A549 (cell line): ENCODE results near the gene ZSWIM1. TPM values are rescaled to one million over a fixed set of nuclear protein-coding genes. Genes with fewer than 3 reads are reported as not detected.
A peak's percentile ranks its signal among the peaks of the same experiment; 100 is the strongest.

ENCODE experiments used
- ATAC-seq, 2 experiments: fragments of 200-7000 bp in 1 of 2; fragments of >200 bp in 1 of 2; cut with Nextera tagmentation in 1 of 2; cut with Tn5 transposase in 1 of 2; 3 replicates each; pipeline versions ENCODE4 v1.8.0 to v1.9.1; 2018 to 2020; ENCODE audit warnings: mild to moderate bottlenecking in 1 of 2, moderate library complexity in 1 of 2
- CTCF ChIA-PET: fragments of 300-600 bp; sonication (Branson Sonifier 250); formaldehyde crosslinking; extraction: SDS; loops from one replicate; lab custom pipeline; 2021; ENCODE audit warnings: antibody characterized with exemption, inconsistent platforms; lab: Yijun Ruan, JAX
- POLR2A ChIA-PET: fragments of 350-600 bp; formaldehyde crosslinking; extraction: SDS; loops from one replicate; lab custom pipeline; 2021; ENCODE audit warnings: antibody characterized with exemption, inconsistent platforms; lab: Yijun Ruan, JAX
- DNase-seq, 2 experiments: peaks; one replicate each; pipeline versions ENCODE4 v3.0.0 to v3.0.0-alpha.2; 2011 to 2016; ENCODE audit warnings: low read depth in 1 of 2, low spot score in 1 of 2
- FAIRE-seq: peaks from 2 replicates; lab custom pipeline; 2011; peaks lifted over from hg19 to GRCh38; lab: Jason Lieb, UNC
- H3K27ac ChIP-seq, 2 experiments: fragments of >200 bp; sonication (Bioruptor Twin); formaldehyde crosslinking; 3 replicates each; pipeline ENCODE4 v1.5.1; 2016 to 2017
- H3K4me1 ChIP-seq: fragments of >200 bp; sonication (Bioruptor Twin); formaldehyde crosslinking; 3 replicates; pipeline ENCODE4 v1.6.1; 2016
- H3K4me2 ChIP-seq: fragments of >200 bp; sonication (Bioruptor Twin); formaldehyde crosslinking; 3 replicates; pipeline ENCODE4 v1.6.1; 2016
- H3K4me3 ChIP-seq: fragments of >200 bp; sonication (Bioruptor Twin); formaldehyde crosslinking; 3 replicates; pipeline ENCODE4 v1.5.1; 2016
- H3K9me3 ChIP-seq: fragments of >200 bp; sonication (Bioruptor Twin); formaldehyde crosslinking; 3 replicates; pipeline ENCODE4 v1.6.1; 2016
- CEBPB ChIP-seq, 2 experiments: fragments of >200 bp in 1 of 2; sonication (Bioruptor Twin) in 1 of 2; formaldehyde crosslinking in 1 of 2; IDR thresholded peaks; 2 replicates each; pipeline ENCODE4 v1.6.1; 2012 to 2016
- EHMT2 ChIP-seq: fragments of 200-600 bp; sonication (generic); IDR thresholded peaks from 2 replicates; pipeline ENCODE4 v1.6.1; 2016; ENCODE audit warnings: antibody characterized with exemption, low read depth, mild to moderate bottlenecking, moderate library complexity
- FOSB ChIP-seq: fragments of 250-450 bp; sonication (Bioruptor Pico); IDR thresholded peaks from 2 replicates; pipeline ENCODE4 v1.5.0; 2020; ENCODE audit warnings: mild to moderate bottlenecking, moderate library complexity
- FOSL2 ChIP-seq, 2 experiments: fragments of 450-650 bp in 1 of 2; fragments of >200 bp in 1 of 2; sonication (Bioruptor Twin) in 1 of 2; formaldehyde crosslinking; IDR thresholded peaks; 2 replicates each; pipeline versions ENCODE4 v1.5.0 to v1.6.1; 2016 to 2020; ENCODE audit warnings: mild to moderate bottlenecking in 1 of 2, moderate library complexity in 1 of 2
- KDM1A ChIP-seq: fragments of 200-600 bp; sonication (generic); IDR thresholded peaks from 2 replicates; pipeline ENCODE4 v1.6.1; 2016; ENCODE audit warnings: low read depth, mild to moderate bottlenecking
- KDM5A ChIP-seq: fragments of 200-600 bp; sonication (generic); IDR thresholded peaks from 2 replicates; pipeline ENCODE4 v1.6.1; 2016; ENCODE audit warnings: antibody characterized with exemption, mild to moderate bottlenecking
- PHF8 ChIP-seq: fragments of 200-600 bp; sonication (generic); IDR thresholded peaks from 2 replicates; pipeline ENCODE4 v1.6.1; 2016; ENCODE audit warnings: low read depth, mild to moderate bottlenecking, antibody characterized with exemption, moderate library complexity, borderline replicate concordance
- POLR2A ChIP-seq: IDR thresholded peaks from 2 replicates; pipeline ENCODE4 v1.6.1; 2012; ENCODE audit warnings: mild to moderate bottlenecking, low read length
- POLR2AphosphoS2 ChIP-seq: conservative IDR thresholded peaks from 2 replicates; pipeline ENCODE4 v1.6.1; 2012; ENCODE audit warnings: low read length, improper control_type of control experiment, inconsistent platforms
- RCOR1 ChIP-seq: fragments of 150-350 bp; IDR thresholded peaks from 2 replicates; pipeline ENCODE4 v1.6.1; 2014; ENCODE audit warnings: antibody characterized with exemption, low read length, low read depth
- RFX5 ChIP-seq: fragments of 450-650 bp; IDR thresholded peaks from 2 replicates; pipeline ENCODE4 v1.7.1; 2014; ENCODE audit warnings: antibody characterized with exemption, mild to moderate bottlenecking, moderate library complexity
- SMC3 ChIP-seq: fragments of >200 bp; sonication (Bioruptor Twin); formaldehyde crosslinking; IDR thresholded peaks from 3 replicates; pipeline ENCODE4 v1.6.1; 2018; ENCODE audit warnings: inconsistent platforms
- ZFP36 ChIP-seq: fragments of 450-650 bp; IDR thresholded peaks from 2 replicates; pipeline ENCODE4 v1.6.1; 2014; ENCODE audit warnings: borderline replicate concordance; ENCODE audit not compliant: partially characterized antibody
- ZSCAN20 ChIP-seq: fragments of 250-450 bp; sonication (Bioruptor Pico); IDR thresholded peaks from 2 replicates; pipeline ENCODE4 v1.8.0; 2022; ENCODE audit warnings: mild to moderate bottlenecking, moderate library complexity
- WGBS: methylation state at CpG from one replicate; pipeline ENCODE4 v1.1.6; 2017; ENCODE audit errors: missing lambda C conversion rate; 5-methylcytosine and 5-hydroxymethylcytosine counted together
- polyA plus RNA-seq, 4 experiments: library from polyadenylated mRNA; depleted of rRNA in 3 of 4; stranded (reverse); fragments of >200 nt; fragmentation: RNase III in 1 of 4; extraction: RNeasy Plus Mini Kit Qiagen cat#74134 plus additional on column Dnase treatment in 1 of 4; gene quantifications; 2 replicates in 3 of 4; 3 replicates in 1 of 4; pipeline ENCODE4 v1.2.3, GENCODE V29; 2011 to 2017
- TF ChIP-seq, protein P1 (sequence below): fragments of >200 bp; sonication (Bioruptor Twin); formaldehyde crosslinking; IDR thresholded peaks from 3 replicates; pipeline ENCODE4 v1.5.1; 2016
- TF ChIP-seq, protein P2 (sequence below): fragments of 250-450 bp; sonication (Bioruptor Pico); IDR thresholded peaks from 2 replicates; pipeline ENCODE4 v1.5.0; 2020; ENCODE audit warnings: low read depth, mild to moderate bottlenecking, moderate library complexity
- TF ChIP-seq, protein P3 (sequence below): IDR thresholded peaks from 2 replicates; pipeline ENCODE4 v1.6.1; 2012; ENCODE audit warnings: low read depth, borderline replicate concordance
- TF ChIP-seq, protein P4 (sequence below): fragments of >200 bp; sonication (Bioruptor Twin); formaldehyde crosslinking; IDR thresholded peaks from 3 replicates; pipeline ENCODE4 v1.6.1; 2016

Gene ZSWIM1
- polyA plus RNA-seq, 2 of the 4 experiments (the other 2 are of a cell fraction), result 4.7 to 6.6 TPM

DNA sequence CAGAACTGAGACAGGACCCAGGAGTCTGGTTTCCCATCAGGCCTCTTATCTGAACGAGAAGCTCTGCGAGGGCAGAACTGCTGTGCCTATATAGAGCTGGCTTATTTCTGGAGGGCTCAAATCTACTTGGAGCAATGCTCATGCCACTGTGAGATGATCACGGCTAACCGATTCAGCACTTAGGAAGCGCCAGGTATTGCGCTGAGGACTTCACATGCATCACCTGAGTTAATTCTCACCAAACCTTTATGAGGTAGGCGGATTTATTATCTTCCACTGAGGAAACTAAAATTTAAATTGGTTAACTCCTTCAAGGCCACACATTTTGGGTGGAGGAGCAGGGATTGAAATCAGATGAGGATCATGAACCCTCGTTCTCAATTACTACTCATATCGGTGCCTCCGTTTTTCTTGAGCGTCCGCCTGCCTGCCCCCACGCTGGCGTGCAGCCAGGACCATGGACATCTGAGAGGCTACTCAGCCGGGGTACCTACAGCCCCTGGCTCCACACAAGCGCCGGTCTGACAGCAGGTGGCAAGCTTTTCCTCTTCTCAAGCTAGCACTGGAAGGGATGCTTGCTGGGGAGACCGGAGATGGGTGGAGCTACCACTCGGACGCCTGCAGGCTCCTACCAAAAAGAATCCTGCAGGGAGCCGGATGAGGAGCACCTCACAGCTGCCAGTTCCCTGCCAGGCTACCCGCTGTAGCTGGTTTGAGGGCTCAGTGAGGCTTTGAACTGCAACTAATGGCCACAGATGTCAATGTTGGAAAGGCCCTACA is 52.4 kb downstream of the ZSWIM1 start:
- FAIRE-seq (no peak), ATAC-seq (peak; percentile 76 to 79)
- POLR2A ChIA-PET, result interaction anchor here (0.6 to 3.2 kb wide), 11 partner anchors 9 to 570 kb away, joined by 3 to 31 read pairs (median 9); partner anchors contain the start of genes CTSA, NEURL2, SYS1 and ZNF335
- CTCF ChIA-PET, result interaction anchor here (0.6 to 3.2 kb wide), 16 partner anchors 9 to 1376 kb away, joined by 3 to 18 read pairs (median 4); partner anchors contain the start of gene ZNF335
- H3K4me3 ChIP-seq, result peak overlapping the region; percentile 78
- WGBS, result 36% methylated on average over 20 of the region's 22 CpGs
- TF ChIP-seq, protein P1, sequence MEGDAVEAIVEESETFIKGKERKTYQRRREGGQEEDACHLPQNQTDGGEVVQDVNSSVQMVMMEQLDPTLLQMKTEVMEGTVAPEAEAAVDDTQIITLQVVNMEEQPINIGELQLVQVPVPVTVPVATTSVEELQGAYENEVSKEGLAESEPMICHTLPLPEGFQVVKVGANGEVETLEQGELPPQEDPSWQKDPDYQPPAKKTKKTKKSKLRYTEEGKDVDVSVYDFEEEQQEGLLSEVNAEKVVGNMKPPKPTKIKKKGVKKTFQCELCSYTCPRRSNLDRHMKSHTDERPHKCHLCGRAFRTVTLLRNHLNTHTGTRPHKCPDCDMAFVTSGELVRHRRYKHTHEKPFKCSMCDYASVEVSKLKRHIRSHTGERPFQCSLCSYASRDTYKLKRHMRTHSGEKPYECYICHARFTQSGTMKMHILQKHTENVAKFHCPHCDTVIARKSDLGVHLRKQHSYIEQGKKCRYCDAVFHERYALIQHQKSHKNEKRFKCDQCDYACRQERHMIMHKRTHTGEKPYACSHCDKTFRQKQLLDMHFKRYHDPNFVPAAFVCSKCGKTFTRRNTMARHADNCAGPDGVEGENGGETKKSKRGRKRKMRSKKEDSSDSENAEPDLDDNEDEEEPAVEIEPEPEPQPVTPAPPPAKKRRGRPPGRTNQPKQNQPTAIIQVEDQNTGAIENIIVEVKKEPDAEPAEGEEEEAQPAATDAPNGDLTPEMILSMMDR, result 0 out of 3 replicates have a peak, but pooled peaks have one; percentile 19
- TF ChIP-seq PHF8, result no peak
- TF ChIP-seq ZSCAN20 (CRISPR knock-in tag), result no peak
- no peak for TF ChIP-seq FOSB (CRISPR knock-in tag)
- TF ChIP-seq KDM5A, result no peak
- TF ChIP-seq POLR2A, result peak; percentile 50
- TF ChIP-seq, all 56 proteins: peak for 2
- Histone ChIP-seq H3K4me2 (peak overlapping the region; percentile 86), H3K9me3 (no peaks in the 10 kb centered on the region), H3K4me1 (peaks cover 16% of the 10 kb centered on the region), H3K27ac (peak overlapping the region; percentile 98 to 99)
- peak; percentile 86 to 91 for DNase-seq

DNA sequence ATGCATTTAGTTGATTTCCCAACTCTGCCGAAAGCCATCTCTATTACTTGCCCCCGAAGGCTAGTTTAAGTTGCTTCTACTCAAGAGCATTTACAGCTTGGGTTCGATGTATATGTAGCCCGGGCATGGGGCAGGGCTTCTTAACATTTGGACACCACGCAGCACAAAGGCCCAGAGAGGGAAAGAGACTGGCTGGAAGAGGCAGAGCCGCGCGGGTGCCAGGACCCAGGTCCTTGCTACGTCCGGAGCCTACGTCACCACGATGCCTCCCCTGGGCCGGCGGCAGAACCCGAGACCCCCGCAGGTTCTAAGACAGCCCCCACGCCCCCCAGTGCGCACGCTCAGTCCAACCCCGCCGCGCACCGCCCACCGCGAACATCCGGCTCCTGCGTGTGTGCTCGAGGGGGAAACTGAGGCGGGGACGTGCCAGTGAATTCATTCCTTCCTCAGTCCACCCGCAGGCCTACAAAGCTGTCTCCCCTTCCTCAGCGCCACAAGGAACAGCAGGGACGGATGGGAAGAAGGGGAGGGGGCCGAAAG is 53.1 kb downstream of the ZSWIM1 start:
- Histone ChIP-seq H3K4me2 (peak overlapping the region; percentile 86), H3K27ac (peak overlapping the region; percentile 98 to 99), H3K9me3 (no peaks in the 10 kb centered on the region), H3K4me1 (peaks cover 16% of the 10 kb centered on the region)
- no peak for TF ChIP-seq CEBPB (IDR thresholded peaks at IDR 0.05)
- 0 out of 2 replicates have a peak, but pooled peaks have one; percentile 16 for TF ChIP-seq KDM1A
- TF ChIP-seq EHMT2, result no peak
- no peak for TF ChIP-seq RFX5
- TF ChIP-seq, protein P2, sequence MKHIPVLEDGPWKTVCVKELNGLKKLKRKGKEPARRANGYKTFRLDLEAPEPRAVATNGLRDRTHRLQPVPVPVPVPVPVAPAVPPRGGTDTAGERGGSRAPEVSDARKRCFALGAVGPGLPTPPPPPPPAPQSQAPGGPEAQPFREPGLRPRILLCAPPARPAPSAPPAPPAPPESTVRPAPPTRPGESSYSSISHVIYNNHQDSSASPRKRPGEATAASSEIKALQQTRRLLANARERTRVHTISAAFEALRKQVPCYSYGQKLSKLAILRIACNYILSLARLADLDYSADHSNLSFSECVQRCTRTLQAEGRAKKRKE, result 0 out of 2 replicates have a peak, but pooled peaks have one; percentile 32
- TF ChIP-seq, protein P3, sequence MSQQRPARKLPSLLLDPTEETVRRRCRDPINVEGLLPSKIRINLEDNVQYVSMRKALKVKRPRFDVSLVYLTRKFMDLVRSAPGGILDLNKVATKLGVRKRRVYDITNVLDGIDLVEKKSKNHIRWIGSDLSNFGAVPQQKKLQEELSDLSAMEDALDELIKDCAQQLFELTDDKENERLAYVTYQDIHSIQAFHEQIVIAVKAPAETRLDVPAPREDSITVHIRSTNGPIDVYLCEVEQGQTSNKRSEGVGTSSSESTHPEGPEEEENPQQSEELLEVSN, result 0 out of 2 replicates have a peak, but pooled peaks have one; percentile 8
- 0 out of 2 replicates have a peak, but pooled peaks have one; percentile 51 for TF ChIP-seq POLR2AphosphoS2
- TF ChIP-seq RCOR1, result no peak
- no peak for TF ChIP-seq FOSL2 (IDR thresholded peaks at IDR 0.05)
- 0 out of 2 replicates have a peak, but pooled peaks have one; percentile 7 for TF ChIP-seq FOSL2 (CRISPR knock-in tag; IDR thresholded peaks at IDR 0.05)
- TF ChIP-seq SMC3, result 0 out of 3 replicates have a peak, but pooled peaks have one; percentile 4
- TF ChIP-seq ZFP36, result peak; percentile 19
- TF ChIP-seq, protein P4, sequence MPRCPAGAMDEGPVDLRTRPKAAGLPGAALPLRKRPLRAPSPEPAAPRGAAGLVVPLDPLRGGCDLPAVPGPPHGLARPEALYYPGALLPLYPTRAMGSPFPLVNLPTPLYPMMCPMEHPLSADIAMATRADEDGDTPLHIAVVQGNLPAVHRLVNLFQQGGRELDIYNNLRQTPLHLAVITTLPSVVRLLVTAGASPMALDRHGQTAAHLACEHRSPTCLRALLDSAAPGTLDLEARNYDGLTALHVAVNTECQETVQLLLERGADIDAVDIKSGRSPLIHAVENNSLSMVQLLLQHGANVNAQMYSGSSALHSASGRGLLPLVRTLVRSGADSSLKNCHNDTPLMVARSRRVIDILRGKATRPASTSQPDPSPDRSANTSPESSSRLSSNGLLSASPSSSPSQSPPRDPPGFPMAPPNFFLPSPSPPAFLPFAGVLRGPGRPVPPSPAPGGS, result no peak
- TF ChIP-seq, all 56 proteins: peak for 7
- ATAC-seq, result peak; percentile 61 to 65
- CTCF ChIA-PET, result interaction anchor here (0.6 to 3.2 kb wide), 15 partner anchors 9 to 135 kb away, joined by 3 to 18 read pairs (median 4); partner anchors contain the start of gene ZNF335
- WGBS, result 3% methylated on average over 22 of the region's 34 CpGs
- DNase-seq, result peak; percentile 54 to 61
- POLR2A ChIA-PET, result interaction anchor here (0.6 to 3.2 kb wide), 13 partner anchors 10 to 571 kb away, joined by 3 to 31 read pairs (median 9); partner anchors contain the start of genes CTSA, NEURL2, SNX21 and SYS1
- H3K4me3 ChIP-seq, result peak overlapping the region; percentile 78
- no peak for FAIRE-seq

Other genes with a start within 250 kb of the ZSWIM1 start
- not detected in 2 replicates for gene WFDC9, start 249.9 kb upstream of the ZSWIM1 start, polyA plus RNA-seq (2011; rRNA removed)
- not detected in 3 replicates for gene WFDC9, start 249.9 kb upstream of the ZSWIM1 start, polyA plus RNA-seq (2017; fragmentation: RNase III; extraction: RNeasy Plus Mini Kit Qiagen cat#74134 plus additional on column Dnase treatment)
- gene WFDC11, start 211.0 kb upstream of the ZSWIM1 start, polyA plus RNA-seq (2011; rRNA removed), result not detected in 2 replicates
- gene WFDC11, start 211.0 kb upstream of the ZSWIM1 start, polyA plus RNA-seq (2017; fragmentation: RNase III; extraction: RNeasy Plus Mini Kit Qiagen cat#74134 plus additional on column Dnase treatment), result not detected in 3 replicates
- gene WFDC13, start 179.2 kb upstream of the ZSWIM1 start, polyA plus RNA-seq (2011; rRNA removed), result not detected in 2 replicates
- not detected in 3 replicates for gene WFDC13, start 179.2 kb upstream of the ZSWIM1 start, polyA plus RNA-seq (2017; fragmentation: RNase III; extraction: RNeasy Plus Mini Kit Qiagen cat#74134 plus additional on column Dnase treatment)
- not detected in 2 replicates for gene WFDC10B, start 176.2 kb upstream of the ZSWIM1 start, polyA plus RNA-seq (2011; rRNA removed)
- not detected in 3 replicates for gene WFDC10B, start 176.2 kb upstream of the ZSWIM1 start, polyA plus RNA-seq (2017; fragmentation: RNase III; extraction: RNeasy Plus Mini Kit Qiagen cat#74134 plus additional on column Dnase treatment)
- gene SPINT4, start 158.9 kb upstream of the ZSWIM1 start, polyA plus RNA-seq (2011; rRNA removed), result not detected in 2 replicates
- not detected in 3 replicates for gene SPINT4, start 158.9 kb upstream of the ZSWIM1 start, polyA plus RNA-seq (2017; fragmentation: RNase III; extraction: RNeasy Plus Mini Kit Qiagen cat#74134 plus additional on column Dnase treatment)
- 0.34 TPM in 1 of 2 replicates, not detected in the other for gene WFDC3, start 89.3 kb upstream of the ZSWIM1 start, polyA plus RNA-seq (2011; rRNA removed)
- not detected in 3 replicates for gene WFDC3, start 89.3 kb upstream of the ZSWIM1 start, polyA plus RNA-seq (2017; fragmentation: RNase III; extraction: RNeasy Plus Mini Kit Qiagen cat#74134 plus additional on column Dnase treatment)
- gene DNTTIP1, start 89.3 kb upstream of the ZSWIM1 start, polyA plus RNA-seq (2011; rRNA removed), result 34.1 and 38.3 TPM in 2 replicates
- 24.9 to 26.0 TPM (median 25.3 TPM) in 3 replicates for gene DNTTIP1, start 89.3 kb upstream of the ZSWIM1 start, polyA plus RNA-seq (2017; fragmentation: RNase III; extraction: RNeasy Plus Mini Kit Qiagen cat#74134 plus additional on column Dnase treatment)
- gene UBE2C, start 68.6 kb upstream of the ZSWIM1 start, polyA plus RNA-seq (2011; rRNA removed), result 123 and 137 TPM in 2 replicates
- gene UBE2C, start 68.6 kb upstream of the ZSWIM1 start, polyA plus RNA-seq (2017; fragmentation: RNase III; extraction: RNeasy Plus Mini Kit Qiagen cat#74134 plus additional on column Dnase treatment), result 188 to 212 TPM (median 189 TPM) in 3 replicates
- 0.23 TPM in 1 of 2 replicates, not detected in the other for gene TNNC2, start 53.9 kb upstream of the ZSWIM1 start, polyA plus RNA-seq (2011; rRNA removed)
- gene TNNC2, start 53.9 kb upstream of the ZSWIM1 start, polyA plus RNA-seq (2017; fragmentation: RNase III; extraction: RNeasy Plus Mini Kit Qiagen cat#74134 plus additional on column Dnase treatment), result 0.17 to 0.22 TPM in 2 of 3 replicates, not detected in the other
- gene SNX21, start 47.4 kb upstream of the ZSWIM1 start, polyA plus RNA-seq (2011; rRNA removed), result 4.0 and 4.1 TPM in 2 replicates
- gene SNX21, start 47.4 kb upstream of the ZSWIM1 start, polyA plus RNA-seq (2017; fragmentation: RNase III; extraction: RNeasy Plus Mini Kit Qiagen cat#74134 plus additional on column Dnase treatment), result 4.9 to 7.7 TPM (median 7.0 TPM) in 3 replicates
- gene ACOT8, start 23.8 kb upstream of the ZSWIM1 start, polyA plus RNA-seq (2011; rRNA removed), result 18.5 and 19.8 TPM in 2 replicates
- 12.6 to 14.7 TPM (median 14.0 TPM) in 3 replicates for gene ACOT8, start 23.8 kb upstream of the ZSWIM1 start, polyA plus RNA-seq (2017; fragmentation: RNase III; extraction: RNeasy Plus Mini Kit Qiagen cat#74134 plus additional on column Dnase treatment)
- 1.3 and 1.9 TPM in 2 replicates for gene ZSWIM3, start 23.6 kb upstream of the ZSWIM1 start, polyA plus RNA-seq (2011; rRNA removed)
- 1.0 to 1.1 TPM (median 1.1 TPM) in 3 replicates for gene ZSWIM3, start 23.6 kb upstream of the ZSWIM1 start, polyA plus RNA-seq (2017; fragmentation: RNase III; extraction: RNeasy Plus Mini Kit Qiagen cat#74134 plus additional on column Dnase treatment)
- gene SPATA25, start 6.4 kb downstream of the ZSWIM1 start, polyA plus RNA-seq (2011; rRNA removed), result 0.31 and 0.54 TPM in 2 replicates
- gene SPATA25, start 6.4 kb downstream of the ZSWIM1 start, polyA plus RNA-seq (2017; fragmentation: RNase III; extraction: RNeasy Plus Mini Kit Qiagen cat#74134 plus additional on column Dnase treatment), result 0.59 to 1.3 TPM (median 0.77 TPM) in 3 replicates
- 0.56 and 0.57 TPM in 2 replicates for gene NEURL2, start 10.0 kb downstream of the ZSWIM1 start, polyA plus RNA-seq (2011; rRNA removed)
- gene NEURL2, start 10.0 kb downstream of the ZSWIM1 start, polyA plus RNA-seq (2017; fragmentation: RNase III; extraction: RNeasy Plus Mini Kit Qiagen cat#74134 plus additional on column Dnase treatment), result 1.4 to 1.6 TPM (median 1.4 TPM) in 3 replicates
- 53.1 and 61.2 TPM in 2 replicates for gene CTSA, start 10.1 kb downstream of the ZSWIM1 start, polyA plus RNA-seq (2011; rRNA removed)
- gene CTSA, start 10.1 kb downstream of the ZSWIM1 start, polyA plus RNA-seq (2017; fragmentation: RNase III; extraction: RNeasy Plus Mini Kit Qiagen cat#74134 plus additional on column Dnase treatment), result 76.4 to 95.6 TPM (median 93.2 TPM) in 3 replicates
- 2.7 and 4.5 TPM in 2 replicates for gene PLTP, start 30.9 kb downstream of the ZSWIM1 start, polyA plus RNA-seq (2011; rRNA removed)
- gene PLTP, start 30.9 kb downstream of the ZSWIM1 start, polyA plus RNA-seq (2017; fragmentation: RNase III; extraction: RNeasy Plus Mini Kit Qiagen cat#74134 plus additional on column Dnase treatment), result 0.97 to 1.6 TPM (median 1.5 TPM) in 3 replicates
- gene PCIF1, start 53.5 kb downstream of the ZSWIM1 start, polyA plus RNA-seq (2011; rRNA removed), result 19.7 and 24.3 TPM in 2 replicates
- gene PCIF1, start 53.5 kb downstream of the ZSWIM1 start, polyA plus RNA-seq (2017; fragmentation: RNase III; extraction: RNeasy Plus Mini Kit Qiagen cat#74134 plus additional on column Dnase treatment), result 18.7 to 21.6 TPM (median 21.4 TPM) in 3 replicates
- 7.3 and 8.4 TPM in 2 replicates for gene ZNF335, start 91.0 kb downstream of the ZSWIM1 start, polyA plus RNA-seq (2011; rRNA removed)
- gene ZNF335, start 91.0 kb downstream of the ZSWIM1 start, polyA plus RNA-seq (2017; fragmentation: RNase III; extraction: RNeasy Plus Mini Kit Qiagen cat#74134 plus additional on column Dnase treatment), result 9.1 to 10.3 TPM (median 9.3 TPM) in 3 replicates
- 0.09 and 0.12 TPM in 2 replicates for gene MMP9, start 127.7 kb downstream of the ZSWIM1 start, polyA plus RNA-seq (2011; rRNA removed)
- gene MMP9, start 127.7 kb downstream of the ZSWIM1 start, polyA plus RNA-seq (2017; fragmentation: RNase III; extraction: RNeasy Plus Mini Kit Qiagen cat#74134 plus additional on column Dnase treatment), result 0.06 to 0.34 TPM (median 0.24 TPM) in 3 replicates
- 3.0 and 3.5 TPM in 2 replicates for gene SLC12A5, start 148.0 kb downstream of the ZSWIM1 start, polyA plus RNA-seq (2011; rRNA removed)
- 10.8 to 11.7 TPM (median 11.5 TPM) in 3 replicates for gene SLC12A5, start 148.0 kb downstream of the ZSWIM1 start, polyA plus RNA-seq (2017; fragmentation: RNase III; extraction: RNeasy Plus Mini Kit Qiagen cat#74134 plus additional on column Dnase treatment)
- 22.2 and 28.0 TPM in 2 replicates for gene NCOA5, start 208.7 kb downstream of the ZSWIM1 start, polyA plus RNA-seq (2011; rRNA removed)
- 26.2 to 27.2 TPM (median 27.1 TPM) in 3 replicates for gene NCOA5, start 208.7 kb downstream of the ZSWIM1 start, polyA plus RNA-seq (2017; fragmentation: RNase III; extraction: RNeasy Plus Mini Kit Qiagen cat#74134 plus additional on column Dnase treatment)
- gene CD40, start 237.1 kb downstream of the ZSWIM1 start, polyA plus RNA-seq (2011; rRNA removed), result 5.2 and 7.0 TPM in 2 replicates
- 4.7 to 5.7 TPM (median 4.9 TPM) in 3 replicates for gene CD40, start 237.1 kb downstream of the ZSWIM1 start, polyA plus RNA-seq (2017; fragmentation: RNase III; extraction: RNeasy Plus Mini Kit Qiagen cat#74134 plus additional on column Dnase treatment)